Stimulated activated CD4-positive, alpha-beta T cell treated with anti-CD3 and anti-CD28 coated beads, TNF-alpha, amount 100 ng/mL, for 4 hours (primary cell): ENCODE data around the gene HSPA12B.
"Not testable (repeated sequence)": the region's sequence is repeated elsewhere in the genome, so short reads cannot be mapped to it uniquely, and the experiment has no call there.

Experiments
- DNase-seq, 3 experiments: peaks; one replicate each; pipeline ENCODE4 v3.0.0-alpha.2; 2020; ENCODE audit warnings: low read depth in 3 of 3

The HSPA12B gene

DNA sequence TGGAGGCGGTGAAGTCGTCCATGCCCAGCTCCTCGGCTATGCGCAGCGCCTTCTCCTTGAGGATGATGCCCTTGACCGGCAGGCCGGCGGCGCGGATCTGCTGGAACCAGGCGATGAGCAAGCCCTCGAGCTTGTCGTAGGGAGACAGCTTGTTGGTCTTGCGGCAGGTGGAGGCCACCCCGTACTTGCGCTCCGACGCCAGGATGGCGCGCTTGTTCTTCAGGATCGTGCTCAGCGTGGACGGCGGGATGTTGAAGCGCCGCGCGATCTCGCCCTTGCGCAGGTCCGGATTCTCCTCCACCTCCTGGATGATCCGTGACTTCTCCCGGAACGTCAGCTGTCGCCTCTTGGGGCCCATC, 53.6 kb downstream of the HSPA12B start:
- DNase-seq = no peak

DNA sequence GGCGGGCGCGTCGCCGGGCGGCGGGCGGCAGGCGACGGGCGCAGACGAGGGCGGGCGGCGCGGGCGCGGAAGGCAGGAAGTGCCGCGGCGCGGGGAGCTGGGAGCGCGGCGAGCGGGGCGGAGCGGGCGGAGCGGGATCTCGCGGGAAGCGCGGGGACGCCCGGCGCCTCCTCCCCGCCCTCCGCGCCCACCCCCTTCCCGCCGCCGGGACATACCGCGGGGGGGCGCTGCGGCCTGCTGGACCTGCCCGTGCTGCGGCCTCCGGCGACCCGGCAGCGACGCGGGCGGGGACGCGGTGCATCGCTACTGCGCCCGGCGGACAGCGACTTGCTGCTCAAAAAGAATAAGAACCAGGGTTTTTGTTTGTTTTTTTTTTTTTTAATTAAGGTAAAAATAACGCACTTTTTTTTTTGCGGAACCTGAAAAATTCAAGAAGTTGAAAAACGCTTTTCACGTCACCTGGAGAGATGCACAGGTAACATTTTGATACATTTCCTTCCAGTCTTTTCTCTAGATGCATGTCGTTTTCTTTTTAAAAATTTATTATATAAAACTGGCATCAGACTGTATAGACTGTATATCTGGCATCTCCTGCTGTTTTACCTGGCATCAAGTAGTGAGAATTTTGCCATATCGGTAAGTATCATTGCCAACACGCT, 54.3 kb downstream of the HSPA12B start, which contains the start of gene CENPB:
Gene CENPB, minus strand, starts transcription at position 76 of the 659 bp plus-strand sequence. CDS start 257 bp downstream, outside the sequence.
- DNase-seq = peak; percentile 79 to 86 (median 82)

DNA sequence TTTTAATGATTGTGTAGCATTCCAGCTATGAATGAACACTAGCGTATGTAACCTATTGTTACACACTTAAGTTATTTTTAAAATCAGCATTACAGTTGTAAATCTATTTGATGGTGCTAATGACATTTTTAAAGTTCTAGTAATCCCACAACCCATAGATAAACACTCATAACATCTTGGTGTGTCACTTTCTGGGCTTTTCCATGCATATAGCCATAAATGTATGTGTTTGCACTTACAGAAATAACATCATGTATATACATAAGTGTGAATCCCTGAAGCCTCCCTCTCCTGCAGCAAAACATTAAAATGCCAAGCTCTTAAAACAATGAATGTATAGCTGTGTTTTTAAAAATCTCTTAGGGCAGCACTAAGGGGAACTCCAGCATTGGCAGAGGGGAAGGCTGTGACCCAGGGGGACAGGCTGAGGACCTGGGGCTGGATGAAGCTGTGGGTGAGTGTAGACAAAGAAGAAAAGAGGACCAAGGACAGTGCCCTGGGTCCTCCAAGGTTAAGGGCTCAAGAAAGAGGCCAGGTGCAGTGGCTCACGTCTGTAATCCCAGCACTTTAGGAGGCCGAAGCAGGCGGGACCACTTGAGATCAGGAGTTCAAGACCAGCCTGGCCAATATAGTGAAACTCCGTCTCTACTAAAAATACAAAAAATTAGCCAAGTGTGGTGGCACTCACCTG, 55.0 kb downstream of the HSPA12B start:
- no peak for DNase-seq

DNA sequence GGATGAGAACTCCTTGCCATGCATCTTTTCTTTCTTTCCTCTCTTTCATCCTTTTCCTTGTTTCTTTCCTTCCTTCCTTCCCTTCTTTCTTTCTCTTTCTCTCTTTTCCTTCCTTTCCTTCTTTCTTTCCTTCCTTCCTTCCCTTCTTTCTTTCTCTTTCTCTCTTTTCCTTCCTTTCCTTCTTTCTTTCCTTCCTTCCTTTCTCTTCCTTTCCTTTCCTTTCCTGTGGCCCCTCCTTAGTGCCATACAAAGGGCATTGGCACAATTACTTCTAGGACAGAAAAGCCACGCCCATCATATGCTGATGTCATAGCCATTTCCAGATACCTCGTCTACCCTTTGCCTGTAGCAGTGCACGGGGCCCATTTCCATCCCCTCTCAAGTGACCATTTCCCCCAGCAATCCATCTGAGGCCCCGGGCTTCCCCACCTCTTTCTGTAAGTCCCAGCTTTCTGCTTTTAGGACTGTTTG, 56.2 kb downstream of the HSPA12B start:
- DNase-seq = no peak

DNA sequence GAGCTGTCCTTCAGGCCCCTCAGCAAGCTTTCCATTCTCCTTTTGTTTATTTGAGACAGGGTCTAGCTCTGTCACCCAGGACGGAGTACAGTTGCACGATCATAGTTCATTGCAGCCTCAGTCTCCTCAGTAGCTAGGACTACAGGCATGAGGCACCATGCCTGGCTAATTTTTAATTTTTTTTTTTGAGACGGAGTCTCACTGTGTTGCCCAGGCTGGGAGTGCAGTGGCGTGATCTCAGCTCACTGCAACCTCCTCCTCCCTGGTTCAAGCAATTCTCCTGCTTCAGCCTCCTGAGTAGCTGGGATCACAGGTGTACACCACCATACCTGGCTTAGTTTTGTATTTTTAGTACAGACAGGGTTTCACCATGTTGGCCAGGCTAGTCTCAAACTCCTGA, 56.7 kb downstream of the HSPA12B start:
- DNase-seq = not testable (repeated sequence)

DNA sequence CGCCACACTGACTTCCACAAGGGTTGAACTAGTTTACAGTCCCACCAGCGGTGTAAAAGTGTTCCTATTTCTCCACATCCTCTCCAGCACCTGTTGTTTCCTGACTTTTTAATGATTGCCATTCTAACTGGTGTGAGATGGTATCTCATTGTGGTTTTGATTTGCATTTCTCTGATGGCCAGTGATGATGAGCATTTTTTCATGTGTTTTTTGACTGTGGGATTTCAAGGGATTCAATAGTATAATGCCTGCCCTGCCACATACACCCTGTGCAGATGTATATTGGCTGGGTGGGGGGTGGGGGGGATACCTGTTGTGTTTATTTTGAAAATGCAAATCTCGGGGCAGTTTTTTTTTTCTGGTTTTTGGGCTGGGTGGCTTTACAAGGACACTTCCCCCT, 61.7 kb downstream of the HSPA12B start:
- not testable (repeated sequence) for DNase-seq

DNA sequence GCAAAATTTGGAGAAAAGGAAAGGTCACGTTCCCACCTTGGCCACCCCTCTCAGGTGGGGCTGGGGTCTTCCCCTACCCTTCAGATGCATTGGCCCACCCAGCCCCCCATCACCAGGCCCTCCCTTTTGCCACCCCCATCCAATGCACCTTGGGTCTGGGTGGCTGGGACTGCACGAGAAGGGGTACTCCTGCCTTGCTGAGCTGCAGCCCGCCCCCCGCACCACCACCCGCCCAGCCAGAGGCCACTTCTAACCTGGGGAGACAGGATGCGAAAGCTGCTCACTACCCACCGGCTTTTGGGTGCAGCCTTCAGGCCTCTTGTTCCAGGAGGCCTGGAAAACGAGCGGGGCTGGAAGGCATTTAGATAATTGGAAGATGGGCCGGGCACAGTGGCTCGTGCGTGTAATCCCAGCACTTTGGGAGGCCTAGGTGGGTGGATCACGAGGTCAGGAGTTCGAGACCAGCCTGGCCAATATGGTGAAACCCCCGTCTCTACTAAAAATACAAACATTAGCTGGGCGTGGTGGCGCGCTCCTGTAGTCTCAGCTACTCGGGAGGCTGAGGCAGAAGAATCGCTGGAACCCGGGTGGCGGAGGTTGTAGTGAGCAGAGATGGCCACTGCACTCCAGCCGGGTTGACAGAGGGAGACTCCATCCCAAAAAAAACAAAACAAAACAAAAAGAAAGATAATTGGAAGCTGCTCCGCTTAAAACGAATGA, 62.4 kb downstream of the HSPA12B start:
- no peak for DNase-seq

DNA sequence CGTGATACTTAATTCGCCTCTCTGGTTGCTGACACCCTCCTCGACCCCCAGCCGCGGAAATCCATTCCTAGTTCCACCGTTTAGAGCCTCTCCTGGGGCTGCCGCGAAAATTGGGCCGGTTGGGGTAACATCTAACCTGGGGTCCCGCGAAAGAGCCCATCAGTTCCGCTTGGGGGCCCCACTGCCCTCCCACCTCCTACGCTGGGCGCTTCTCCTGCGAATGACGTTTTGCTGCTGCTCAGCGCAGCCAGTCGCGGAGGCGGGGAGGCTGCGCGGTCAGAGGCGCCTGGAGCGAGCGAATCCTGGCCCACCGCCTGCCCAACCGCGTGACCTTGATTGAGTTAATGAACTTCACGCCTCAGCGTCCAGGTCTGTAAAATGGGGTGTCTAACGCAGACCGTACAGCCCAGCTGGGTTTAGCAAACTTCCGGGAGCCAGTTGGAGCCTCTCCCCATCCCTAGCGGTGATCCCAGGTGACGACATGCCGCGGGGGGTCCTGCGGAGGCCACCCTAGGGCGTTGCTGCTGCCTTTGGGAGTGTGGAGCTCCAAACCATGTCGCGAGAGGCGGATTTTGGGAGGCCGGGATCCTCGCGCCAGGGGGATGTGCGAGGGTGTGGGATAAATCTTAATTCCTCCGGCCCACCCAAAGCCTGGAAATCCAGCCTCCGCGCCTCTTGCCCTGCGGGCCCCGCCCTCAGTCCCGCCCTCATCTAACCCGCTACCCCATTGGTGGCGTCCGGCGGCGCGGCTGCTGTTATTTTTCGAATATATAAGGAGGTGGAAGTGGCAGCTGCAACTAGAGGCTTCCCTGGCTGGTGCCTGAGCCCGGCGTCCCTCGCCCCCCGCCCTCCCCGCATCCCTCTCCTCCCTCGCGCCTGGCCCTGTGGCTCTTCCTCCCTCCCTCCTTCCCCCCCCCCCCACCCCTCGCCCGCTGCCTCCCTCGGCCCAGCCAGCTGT, 63.3 kb downstream of the HSPA12B start, which contains the start of gene CDC25B:
Gene CDC25B, plus strand, starts transcription at position 800 of the 958 bp plus-strand sequence. CDS start 222 bp downstream, outside the sequence.
- DNase-seq = peak; percentile 77 to 82 (median 80)

DNA sequence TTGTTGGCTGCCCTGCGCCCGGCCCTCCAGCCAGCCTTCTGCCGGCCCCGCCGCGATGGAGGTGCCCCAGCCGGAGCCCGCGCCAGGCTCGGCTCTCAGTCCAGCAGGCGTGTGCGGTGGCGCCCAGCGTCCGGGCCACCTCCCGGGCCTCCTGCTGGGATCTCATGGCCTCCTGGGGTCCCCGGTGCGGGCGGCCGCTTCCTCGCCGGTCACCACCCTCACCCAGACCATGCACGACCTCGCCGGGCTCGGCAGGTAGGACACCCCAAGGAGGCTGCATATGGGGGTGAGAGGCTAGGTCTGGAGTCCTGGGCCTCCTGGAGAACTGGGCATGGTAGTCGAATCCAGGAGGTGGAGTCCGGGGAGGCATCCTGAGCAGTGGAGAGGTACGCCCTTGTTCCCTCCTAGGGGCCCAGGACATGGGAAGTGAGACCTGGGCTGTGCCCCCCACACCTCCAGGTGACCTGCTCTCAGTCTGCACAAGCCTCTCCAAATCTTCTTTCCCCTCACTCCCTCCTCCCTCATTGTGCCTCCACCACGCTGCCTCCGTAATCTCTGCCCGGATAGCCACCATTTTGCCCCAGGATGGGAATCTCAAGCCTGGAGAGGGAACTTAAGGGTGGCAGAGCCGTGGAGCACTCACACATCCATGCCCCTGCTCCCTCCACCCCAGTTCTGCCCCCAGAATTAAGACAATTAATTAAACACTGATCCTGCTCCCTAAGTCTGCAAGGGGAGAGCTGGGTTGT, 64.2 kb downstream of the HSPA12B start:
- no peak for DNase-seq

DNA sequence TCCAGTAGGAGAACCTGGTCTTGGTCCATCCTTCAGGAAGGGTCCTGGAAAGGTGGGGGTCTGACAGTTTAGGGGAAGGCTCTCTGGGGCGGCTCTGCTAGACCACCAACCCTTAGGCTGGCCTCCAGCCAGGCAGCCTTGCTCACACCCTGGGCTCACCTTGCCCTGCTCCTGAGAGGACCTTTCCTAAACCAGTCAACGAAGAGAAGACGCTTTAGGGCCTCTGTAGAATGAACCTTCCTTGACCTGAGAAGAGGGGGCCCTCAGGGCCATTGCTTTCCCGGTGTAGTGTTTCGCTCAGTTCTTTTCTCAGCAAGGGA, 64.7 kb downstream of the HSPA12B start:
- DNase-seq = no peak

DNA sequence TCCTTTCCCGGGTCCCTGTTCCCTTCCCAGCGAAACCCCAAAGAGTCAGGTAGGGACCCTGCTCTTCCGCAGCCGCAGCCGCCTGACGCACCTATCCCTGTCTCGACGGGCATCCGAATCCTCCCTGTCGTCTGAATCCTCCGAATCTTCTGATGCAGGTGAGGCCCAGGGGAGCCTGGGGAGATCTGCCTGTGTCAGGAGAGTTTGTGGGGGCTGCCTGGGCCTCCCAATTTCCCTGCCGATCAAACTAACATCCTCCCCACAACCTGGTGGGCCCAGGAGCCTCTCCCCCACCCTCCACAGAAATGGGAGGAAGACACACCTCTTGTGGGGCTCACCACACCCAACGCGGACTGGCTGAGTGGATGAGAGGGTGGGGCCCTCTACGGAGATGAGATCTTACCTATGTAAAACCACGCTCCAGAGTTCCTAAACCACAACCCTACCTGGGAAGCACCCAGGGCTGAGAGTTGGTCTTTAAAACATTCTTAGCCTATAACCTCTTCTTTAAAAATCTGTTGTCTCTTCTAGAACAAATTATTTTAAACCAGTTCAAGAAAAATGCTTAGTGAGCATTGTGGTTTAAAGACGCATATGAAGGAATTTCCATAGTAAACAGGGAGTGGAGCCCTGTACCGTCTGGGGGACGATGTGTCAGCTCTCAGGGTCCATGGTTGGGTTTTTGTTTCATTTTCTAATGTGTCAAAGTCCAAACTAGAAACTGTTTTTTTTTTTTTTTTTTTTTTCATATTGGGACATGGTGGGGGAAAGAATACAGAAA, 65.3 kb downstream of the HSPA12B start:
- DNase-seq = no peak

DNA sequence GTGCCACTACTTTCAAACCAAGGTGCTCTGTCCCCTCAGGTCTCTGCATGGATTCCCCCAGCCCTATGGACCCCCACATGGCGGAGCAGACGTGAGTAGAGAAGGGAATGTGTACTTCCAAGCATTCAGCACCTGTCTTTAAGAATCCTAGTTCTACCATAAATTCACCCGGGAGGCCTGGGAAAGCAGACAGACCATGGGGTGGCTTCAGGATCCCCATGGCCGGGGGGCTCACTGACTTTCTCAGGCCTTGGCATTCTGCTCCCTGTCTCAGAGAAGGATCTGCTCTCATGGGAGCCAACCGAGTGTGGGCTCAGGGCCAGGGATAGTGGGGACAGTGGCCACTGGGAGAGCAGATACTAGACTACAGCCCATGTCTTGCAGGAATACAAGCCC, 65.9 kb downstream of the HSPA12B start:
- no peak for DNase-seq

DNA sequence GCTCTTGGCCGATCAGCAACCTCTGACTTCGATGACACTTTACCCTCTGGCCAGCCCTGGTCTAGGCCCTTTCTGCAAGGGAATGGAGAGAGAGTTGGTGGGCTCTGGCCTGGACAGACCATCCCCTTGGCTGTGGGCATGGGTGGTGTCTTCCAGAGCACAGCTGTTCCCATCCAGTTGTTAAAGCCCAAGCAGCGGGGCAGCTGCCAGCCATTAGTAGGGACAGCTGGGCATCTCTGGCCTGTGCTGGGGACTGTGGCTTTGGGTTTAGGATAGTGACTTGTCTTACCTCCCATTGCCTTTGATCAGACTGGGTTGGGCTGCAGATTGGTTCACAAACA, 66.4 kb downstream of the HSPA12B start:
- DNase-seq = no peak

DNA sequence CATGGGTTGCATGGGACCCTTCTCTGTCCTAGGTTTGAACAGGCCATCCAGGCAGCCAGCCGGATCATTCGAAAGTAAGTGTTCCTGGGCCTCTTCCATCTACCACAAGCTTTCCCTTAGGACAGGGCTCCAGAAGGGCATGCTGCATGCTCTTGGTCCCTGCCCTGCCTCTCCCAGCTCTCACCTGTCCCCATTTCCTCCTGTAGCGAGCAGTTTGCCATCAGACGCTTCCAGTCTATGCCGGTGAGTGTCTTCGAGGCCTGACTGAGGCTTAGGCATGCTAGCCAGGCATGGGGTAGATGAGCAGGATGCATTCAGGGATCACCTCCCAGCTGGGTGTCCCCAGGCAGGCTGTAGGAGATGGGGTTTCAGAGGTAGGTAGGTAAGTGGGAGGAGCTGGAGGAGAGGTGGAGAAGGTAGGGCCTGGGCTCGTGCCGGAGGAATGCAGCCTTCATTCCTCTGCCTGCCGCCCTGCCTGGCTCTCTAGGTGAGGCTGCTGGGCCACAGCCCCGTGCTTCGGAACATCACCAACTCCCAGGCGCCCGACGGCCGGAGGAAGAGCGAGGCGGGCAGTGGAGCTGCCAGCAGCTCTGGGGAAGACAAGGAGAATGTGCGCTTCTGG, 67.9 kb downstream of the HSPA12B start:
- no peak for DNase-seq

DNA sequence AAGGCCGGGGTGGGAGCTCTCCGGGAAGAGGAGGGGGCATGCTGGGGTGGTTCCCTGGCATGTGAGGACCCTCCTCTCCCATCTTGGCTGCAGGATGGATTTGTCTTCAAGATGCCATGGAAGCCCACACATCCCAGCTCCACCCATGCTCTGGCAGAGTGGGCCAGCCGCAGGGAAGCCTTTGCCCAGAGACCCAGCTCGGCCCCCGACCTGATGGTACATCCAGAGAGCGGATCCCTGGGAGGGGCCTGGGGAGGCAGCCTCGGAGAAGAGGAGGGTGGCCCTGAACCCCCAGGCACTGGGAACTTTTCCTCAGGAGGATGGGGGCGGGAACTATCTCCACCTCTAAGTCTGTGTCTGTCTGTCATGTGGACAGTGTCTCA, 68.4 kb downstream of the HSPA12B start:
- no peak for DNase-seq

DNA sequence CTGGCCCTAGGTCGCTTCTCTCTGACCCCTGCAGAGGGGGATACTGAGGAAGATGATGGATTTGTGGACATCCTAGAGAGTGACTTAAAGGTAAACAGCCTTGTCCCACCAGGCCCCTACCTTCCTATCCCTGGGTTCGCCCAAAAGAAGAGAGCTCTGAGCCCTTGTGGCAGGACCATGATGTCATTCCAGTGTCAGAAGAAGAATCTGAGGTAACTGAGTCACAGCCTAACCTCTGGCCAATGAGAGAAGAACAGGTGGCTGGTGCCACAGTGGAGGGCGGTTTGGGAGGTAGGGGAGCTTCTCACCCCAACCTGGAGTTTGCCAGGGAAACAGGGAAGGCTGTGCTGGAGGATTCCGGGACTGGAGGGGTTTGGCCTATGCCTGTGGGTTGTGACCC, 68.8 kb downstream of the HSPA12B start:
- no peak for DNase-seq

DNA sequence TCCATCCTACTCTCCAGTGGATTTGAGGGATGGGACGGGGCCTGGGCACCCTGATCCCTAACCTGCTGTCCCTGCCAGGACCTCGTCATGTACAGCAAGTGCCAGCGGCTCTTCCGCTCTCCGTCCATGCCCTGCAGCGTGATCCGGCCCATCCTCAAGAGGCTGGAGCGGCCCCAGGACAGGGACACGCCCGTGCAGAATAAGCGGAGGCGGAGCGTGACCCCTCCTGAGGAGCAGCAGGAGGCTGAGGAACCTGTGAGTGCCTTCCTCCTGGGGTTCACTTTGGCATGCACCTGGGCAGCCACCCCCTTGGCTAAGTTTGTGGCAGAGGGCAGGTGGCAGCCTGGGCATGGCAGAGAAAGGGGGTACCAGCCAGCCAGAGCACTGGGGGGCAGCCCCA, 69.4 kb downstream of the HSPA12B start:
- DNase-seq = no peak
